Keratinocyte (primary cell): Measurements from ENCODE around the gene TMEM163. TPM values are rescaled to one million over a fixed set of nuclear protein-coding genes. Genes with fewer than 3 reads are reported as not detected.

ENCODE experiments used
- DNase-seq: peaks from one replicate; pipeline ENCODE4 v3.0.0-alpha.2; 2011; ENCODE audit warnings: low read depth, missing footprints, low spot score
- FAIRE-seq: peaks from 2 replicates; lab custom pipeline; 2011; peaks lifted over from hg19 to GRCh38; lab: Jason Lieb, UNC
- H2AFZ ChIP-seq: 2 replicates; pipeline ENCODE4 v1.6.0; 2012; ENCODE audit warnings: low read length, control low read depth, inconsistent platforms; ENCODE audit not compliant: control insufficient read depth
- H3K27ac ChIP-seq: 2 replicates; pipeline ENCODE4 v1.5.1; 2011; ENCODE audit warnings: low read length; ENCODE audit not compliant: control insufficient read depth, insufficient read depth
- H3K27me3 ChIP-seq: 3 replicates; pipeline ENCODE4 v1.6.0; 2011; ENCODE audit warnings: low read length; ENCODE audit not compliant: control insufficient read depth, insufficient read depth; ENCODE audit errors: extremely low read depth
- H3K36me3 ChIP-seq, 2 experiments: 2 replicates in 1 of 2; 3 replicates in 1 of 2; pipeline ENCODE4 v1.5.1; 2011; ENCODE audit warnings: low read length in 2 of 2, mild to moderate bottlenecking in 1 of 2; ENCODE audit not compliant: control insufficient read depth in 2 of 2, insufficient read depth in 2 of 2; ENCODE audit errors: extremely low read depth in 1 of 2
- H3K4me1 ChIP-seq: 3 replicates; pipeline ENCODE4 v1.5.1; 2011; ENCODE audit warnings: low read length; ENCODE audit not compliant: control insufficient read depth, insufficient read depth; ENCODE audit errors: extremely low read depth
- H3K4me2 ChIP-seq: 3 replicates; pipeline ENCODE4 v1.6.0; 2011; ENCODE audit warnings: low read depth, low read length; ENCODE audit not compliant: control insufficient read depth, insufficient read depth; ENCODE audit errors: extremely low read depth
- H3K4me3 ChIP-seq, 3 experiments: fragments of 200-600 bp in 1 of 3; sonication (generic) in 1 of 3; 2 replicates in 2 of 3; 3 replicates in 1 of 3; pipeline ENCODE4 v1.5.1; 2011 to 2016; ENCODE audit warnings: low read length in 3 of 3, mild to moderate bottlenecking in 3 of 3, control low read depth in 2 of 3, inconsistent platforms in 1 of 3, low read depth in 1 of 3, mixed read lengths in 1 of 3, mixed run types in 1 of 3, moderate library complexity in 1 of 3; ENCODE audit not compliant: control insufficient read depth in 2 of 3, insufficient read depth in 2 of 3; ENCODE audit errors: extremely low read depth in 1 of 3
- H3K79me2 ChIP-seq: 2 replicates; pipeline ENCODE4 v1.6.0; 2012; ENCODE audit warnings: low read length; ENCODE audit not compliant: control insufficient read depth, insufficient read depth
- H3K9ac ChIP-seq: 3 replicates; pipeline ENCODE4 v1.6.0; 2011; ENCODE audit warnings: low read length; ENCODE audit not compliant: control insufficient read depth, insufficient read depth; ENCODE audit errors: extremely low read depth
- H3K9me1 ChIP-seq: 3 replicates; pipeline ENCODE4 v1.6.0; 2011; ENCODE audit warnings: low read length; ENCODE audit not compliant: control insufficient read depth, insufficient read depth; ENCODE audit errors: extremely low read depth
- H3K9me3 ChIP-seq: 2 replicates; pipeline ENCODE4 v1.5.1; 2012; ENCODE audit warnings: low read depth, low read length; ENCODE audit not compliant: control insufficient read depth
- H4K20me1 ChIP-seq: 3 replicates; pipeline ENCODE4 v1.6.0; 2011; ENCODE audit warnings: low read length; ENCODE audit not compliant: control insufficient read depth, insufficient read depth; ENCODE audit errors: extremely low read depth
- CTCF ChIP-seq, 3 experiments: IDR thresholded peaks in 1 of 3; conservative IDR thresholded peaks in 1 of 3; optimal IDR thresholded peaks in 1 of 3; 2 replicates in 2 of 3; 3 replicates in 1 of 3; pipeline versions ENCODE3 to v1.5.1; 2011; ENCODE audit warnings: low read length in 3 of 3, mild to moderate bottlenecking in 3 of 3, moderate library complexity in 2 of 3, control low read depth in 1 of 3, inconsistent platforms in 1 of 3; ENCODE audit not compliant: insufficient read depth in 2 of 3; ENCODE audit errors: extremely low read depth in 1 of 3
- EZH2 ChIP-seq: IDR thresholded peaks from one replicate; pipeline ENCODE4 v1.6.1; 2012; ENCODE audit warnings: inconsistent platforms, mild to moderate bottlenecking, low read length, moderate library complexity
- dilution Hi-C: fragments of 300-500 bp; cut with MboI; formaldehyde crosslinking; loops from one replicate; pipeline ENCODE4 v1.7.0; 2020; ENCODE audit warnings: low sequenced_read_pairs; ENCODE audit not compliant: extremely low pct_ligation_motif_present
- polyA plus RNA-seq, 5 experiments: library from polyadenylated mRNA; depleted of rRNA in 3 of 5; stranded (reverse) in 3 of 5; stranded (forward) in 1 of 5; unstranded in 1 of 5; fragments of >200 nt; gene quantifications; 1 replicate in 1 of 5; 2 replicates in 3 of 5; 3 replicates in 1 of 5; pipeline versions ENCODE4 v1.2.1 to v1.2.3, GENCODE V29; 2011 to 2012; ENCODE audit warnings: missing spikeins in 2 of 5, low read depth in 1 of 5, low replicate concordance in 1 of 5

Gene TMEM163
- polyA plus RNA-seq, 1 donor (not counting 4 experiments of a cell fraction or from before 2014, with no cell fraction given): not detected

GRCh38 chr2:134470561-134471168 lies 248.1 kb downstream of the TMEM163 start:
- H3K27ac ChIP-seq: no peak overlapping the region
- H4K20me1 ChIP-seq: no peaks in the 10 kb centered on the region
- no peaks in the 10 kb centered on the region for H3K9me1 ChIP-seq
- no peak overlapping the region for H3K9ac ChIP-seq
- H2AFZ ChIP-seq: no peak overlapping the region
- H3K4me3 ChIP-seq: no peak overlapping the region
- H3K79me2 ChIP-seq: no peaks in the 10 kb centered on the region
- no peak for DNase-seq
- dilution Hi-C loops: no loop called here
- FAIRE-seq: no peak
- H3K27me3 ChIP-seq: no peaks in the 10 kb centered on the region
- TF ChIP-seq EZH2 (no peak), CTCF (optimal IDR thresholded peaks at IDR 0.05 in 1 of 3, IDR thresholded peaks at IDR 0.05 in 1 of 3, conservative IDR thresholded peaks at IDR 0.05 in 1 of 3; ENCODE audit: extremely low read depth in 1 of 3, insufficient read depth in 2 of 3, low read length in 3 of 3) (no peak)
- no peaks in the 10 kb centered on the region for H3K9me3 ChIP-seq
- no peak overlapping the region for H3K4me2 ChIP-seq
- no peaks in the 10 kb centered on the region for H3K36me3 ChIP-seq
- H3K4me1 ChIP-seq: no peaks in the 10 kb centered on the region

GRCh38 chr2:134469516-134470115 lies 249.2 kb downstream of the TMEM163 start:
- Histone ChIP-seq H3K9ac (no peak overlapping the region), H3K36me3 (no peaks in the 10 kb centered on the region), H4K20me1 (no peaks in the 10 kb centered on the region), H3K27ac (no peak overlapping the region), H3K4me1 (no peaks in the 10 kb centered on the region), H3K27me3 (no peaks in the 10 kb centered on the region), H3K9me3 (no peaks in the 10 kb centered on the region), H3K79me2 (no peaks in the 10 kb centered on the region), H2AFZ (no peak overlapping the region), H3K4me3 (no peak overlapping the region), H3K9me1 (no peaks in the 10 kb centered on the region), H3K4me2 (no peak overlapping the region)
- dilution Hi-C loops: no loop called here
- no peak for DNase-seq
- TF ChIP-seq CTCF (optimal IDR thresholded peaks at IDR 0.05 in 1 of 3, IDR thresholded peaks at IDR 0.05 in 1 of 3, conservative IDR thresholded peaks at IDR 0.05 in 1 of 3; ENCODE audit: extremely low read depth in 1 of 3, insufficient read depth in 2 of 3, low read length in 3 of 3): no peak
- TF ChIP-seq EZH2: no peak
- no peak for FAIRE-seq
